ENCODE results near the gene SPINDOC.

The SPINDOC gene

DNA sequence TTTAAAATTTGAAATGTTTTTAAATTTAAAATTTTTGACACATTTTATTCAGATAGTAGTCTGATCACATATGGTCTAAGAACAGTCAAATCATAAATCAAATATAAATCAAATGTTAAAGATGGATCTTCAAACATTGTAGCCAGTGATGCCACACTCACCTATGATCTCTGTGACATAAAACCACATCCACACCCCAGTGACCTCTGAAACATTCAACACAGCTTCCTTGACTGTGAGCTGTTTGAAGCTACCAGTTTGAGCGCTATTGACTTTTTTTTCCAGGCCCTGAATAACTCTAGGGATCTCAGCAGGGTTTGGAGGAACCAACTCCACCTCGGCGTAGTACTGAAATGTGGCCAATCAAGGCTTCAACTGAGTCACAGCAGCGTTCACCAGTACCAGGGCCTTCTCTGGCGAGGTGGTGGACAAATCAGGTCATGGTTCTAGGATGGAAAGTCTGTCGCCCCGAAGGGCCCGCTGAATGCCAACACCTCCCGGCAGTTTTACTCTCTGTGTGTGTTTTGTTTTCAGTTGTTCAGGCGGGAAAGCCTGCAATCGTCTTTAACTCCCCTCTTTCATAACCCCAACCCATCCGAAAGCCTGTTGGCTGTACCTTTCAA, 21.4 kb downstream of the SPINDOC start:
- no peak overlapping the region for H3K27ac Mint-ChIP-seq
- no peak for ATAC-seq (ENCODE audit: low read depth)

DNA sequence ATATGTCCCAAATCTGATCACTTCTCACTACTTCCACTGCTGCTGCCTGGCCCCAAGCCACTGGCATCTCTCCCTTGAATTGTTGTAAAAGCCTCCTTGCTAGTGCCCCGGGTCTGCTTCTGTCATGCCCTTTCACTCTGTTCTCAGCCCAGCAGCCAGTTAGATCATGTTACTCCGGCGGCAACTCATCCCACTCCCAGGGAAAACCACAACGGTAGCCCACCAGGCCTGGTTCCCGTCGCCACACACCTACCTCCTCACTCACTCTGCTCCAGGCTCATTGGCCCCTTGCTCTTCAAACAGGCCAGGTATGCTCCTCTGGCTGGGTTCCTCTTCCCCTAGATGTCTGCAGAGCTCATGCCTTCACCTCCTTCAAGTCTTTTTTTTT, 21.9 kb downstream of the SPINDOC start:
- Mint-ChIP-seq H3K27me3 (no peaks in the 10 kb centered on the region), H3K9me3 (no peaks in the 10 kb centered on the region), H3K27ac (no peak overlapping the region), H3K4me3 (no peak overlapping the region), H3K4me1 (peaks cover 30% of the 10 kb centered on the region), H3K36me3 (peaks cover 6% of the 10 kb centered on the region)
- DNase-seq (ENCODE audit: low spot score in 2 of 2) = no peak
- no peak for ATAC-seq (ENCODE audit: low read depth)

More for the DNA sequence above, 21.4 kb downstream of the SPINDOC start:
- Mint-ChIP-seq H3K4me3 (no peak overlapping the region), H3K36me3 (peaks cover 2% of the 10 kb centered on the region), H3K27me3 (no peaks in the 10 kb centered on the region), H3K4me1 (peaks cover 25% of the 10 kb centered on the region), H3K9me3 (no peaks in the 10 kb centered on the region)
- no peak for DNase-seq (ENCODE audit: low spot score in 2 of 2)

DNA sequence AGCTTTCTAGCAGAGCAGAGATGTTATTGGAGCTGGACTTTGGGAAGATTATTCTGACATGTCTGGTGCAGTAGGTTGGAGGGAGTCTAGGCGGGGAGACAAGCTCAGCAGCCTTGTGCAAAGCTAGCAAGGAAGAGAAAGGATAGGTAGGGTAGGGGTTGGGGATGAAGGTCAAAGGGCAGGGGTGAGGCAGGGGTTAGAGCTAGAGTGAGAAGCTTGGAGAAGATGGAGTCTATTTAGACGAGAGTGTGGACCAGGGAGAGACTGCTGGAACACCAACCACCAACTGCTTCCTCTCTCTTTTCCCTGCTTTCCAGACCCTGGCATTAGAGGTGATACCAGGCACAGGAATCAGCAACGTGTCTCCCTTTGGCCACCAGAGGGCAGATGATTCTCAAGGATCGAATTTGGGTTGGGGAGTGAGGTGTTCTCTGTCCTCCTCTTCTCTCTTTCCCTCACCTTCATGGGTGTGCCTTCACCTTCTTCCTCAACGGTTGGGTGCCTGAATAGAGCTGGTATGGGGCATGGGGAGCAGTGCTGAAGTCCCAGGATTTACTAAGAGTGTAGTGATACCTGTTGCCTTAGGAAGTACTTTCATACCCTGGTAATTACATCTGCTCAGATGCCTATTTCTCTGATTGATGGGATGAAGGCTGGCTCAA, 23.9 kb downstream of the SPINDOC start:
- H3K27ac Mint-ChIP-seq = peak overlapping the region; percentile 94
- ATAC-seq (ENCODE audit: low read depth) = no peak
- no peaks in the 10 kb centered on the region for H3K9me3 Mint-ChIP-seq
- H3K4me3 Mint-ChIP-seq = peak overlapping the region; percentile 75
- H3K36me3 Mint-ChIP-seq = peaks cover 6% of the 10 kb centered on the region
- H3K4me1 Mint-ChIP-seq = peaks cover 47% of the 10 kb centered on the region
- peak; percentile 72 to 76 for DNase-seq (ENCODE audit: low spot score in 2 of 2)
- H3K27me3 Mint-ChIP-seq = no peaks in the 10 kb centered on the region

DNA sequence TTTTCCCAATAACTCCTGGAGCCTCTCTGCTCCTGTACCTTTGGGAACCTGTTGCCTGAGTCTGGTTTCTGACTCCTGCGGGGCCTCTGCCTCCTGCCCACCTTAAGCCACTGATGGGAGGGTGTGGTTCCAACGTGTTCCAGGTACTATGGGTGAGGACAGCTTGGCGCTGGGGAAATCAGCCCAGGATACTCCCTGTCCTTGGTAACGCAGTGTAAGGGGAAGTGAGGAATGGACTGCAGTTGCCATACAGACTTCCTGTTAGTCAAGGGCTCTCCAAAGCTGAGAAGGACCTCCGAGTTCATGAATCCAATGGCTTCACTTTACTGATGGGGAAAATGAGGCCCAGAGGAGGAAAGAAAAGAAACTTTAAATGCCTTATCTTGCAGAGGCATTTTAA, 24.5 kb downstream of the SPINDOC start:
- Mint-ChIP-seq H3K27ac (peak overlapping the region; percentile 94), H3K36me3 (peaks cover 6% of the 10 kb centered on the region), H3K4me3 (peak overlapping the region; percentile 91), H3K27me3 (no peaks in the 10 kb centered on the region), H3K9me3 (no peaks in the 10 kb centered on the region), H3K4me1 (peaks cover 43% of the 10 kb centered on the region)
- peak in 1 of 2 donors; percentile 37 for DNase-seq (ENCODE audit: low spot score in 2 of 2)
- ATAC-seq (ENCODE audit: low read depth) = no peak

DNA sequence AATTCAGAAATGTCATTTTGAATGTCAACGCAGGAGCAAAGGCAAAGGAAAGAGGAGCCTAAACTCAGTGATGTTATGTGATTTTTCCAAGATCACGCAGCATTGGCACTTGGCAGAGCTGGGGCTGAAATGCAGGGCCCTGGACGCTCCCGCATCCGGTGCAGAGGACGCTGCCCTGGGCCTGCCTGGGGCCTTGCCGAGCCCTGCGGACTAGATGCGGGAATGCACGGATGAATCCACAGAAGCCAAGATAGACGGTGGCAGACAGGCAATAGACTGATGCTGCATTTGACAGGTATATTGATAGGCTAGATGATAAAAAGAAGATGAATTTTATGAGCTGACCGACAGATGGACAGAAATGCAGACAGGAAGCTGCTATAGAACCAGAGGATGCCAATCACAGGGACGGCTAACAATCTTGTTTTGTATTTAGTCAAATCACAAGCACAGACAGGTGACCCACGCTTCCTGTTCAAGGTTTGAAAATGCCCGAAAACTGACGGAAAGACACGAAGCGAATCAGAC, 25.0 kb downstream of the SPINDOC start:
- Mint-ChIP-seq H3K27ac (peak overlapping the region; percentile 94), H3K4me1 (peaks cover 47% of the 10 kb centered on the region), H3K4me3 (peak overlapping the region; percentile 91), H3K36me3 (peaks cover 7% of the 10 kb centered on the region), H3K27me3 (no peaks in the 10 kb centered on the region), H3K9me3 (no peaks in the 10 kb centered on the region)
- DNase-seq (ENCODE audit: low spot score in 2 of 2) (peak in 1 of 2 donors; percentile 33), ATAC-seq (ENCODE audit: low read depth) (no peak)

DNA sequence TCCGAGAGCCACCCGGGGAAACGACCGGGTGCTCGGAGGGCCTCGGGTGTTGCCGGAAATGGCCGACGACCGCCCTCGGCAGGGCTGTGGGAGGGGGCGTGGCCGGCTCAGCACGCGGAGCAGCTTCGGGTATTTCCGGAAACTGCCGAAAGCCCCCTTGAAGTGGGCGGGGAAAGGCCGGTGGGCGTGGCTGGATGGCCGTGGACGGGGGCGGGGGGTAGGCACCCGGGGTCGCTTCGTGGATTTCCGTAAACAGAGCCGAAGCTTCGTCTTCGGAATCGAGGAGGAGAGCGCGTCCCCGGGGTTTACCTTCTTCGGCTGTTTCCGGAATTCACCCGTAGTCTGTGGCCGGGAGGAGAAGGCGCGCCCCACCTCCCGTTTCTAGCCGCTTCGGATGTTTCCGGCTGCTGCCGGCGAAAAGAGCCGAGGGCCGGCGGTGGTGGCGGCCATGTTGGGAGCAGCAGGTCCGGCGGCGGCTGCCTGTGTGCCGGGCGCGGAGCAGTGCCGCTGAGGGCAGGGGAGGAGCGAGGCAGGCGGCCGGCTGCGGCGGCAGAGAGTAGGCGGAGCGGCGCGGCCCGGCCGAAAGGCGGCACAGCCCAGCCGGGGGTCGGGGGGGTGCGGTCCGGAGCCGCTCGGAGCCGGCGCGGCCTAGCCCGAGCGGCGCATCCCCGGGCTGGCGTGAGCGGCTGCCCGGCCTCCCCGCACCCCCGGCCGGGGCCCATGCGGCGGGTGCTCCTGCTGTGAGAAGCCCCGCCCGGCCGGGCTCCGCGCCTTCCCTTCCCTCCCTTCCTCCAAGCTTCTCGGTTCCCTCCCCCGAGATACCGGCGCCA, 25.6 kb downstream of the SPINDOC start, which contains the start of gene MARK2:
MARK2 (plus strand) TSS at position 433 of the 830 bp plus-strand sequence; CDS start at position 830, 397 bp downstream.
- peaks cover 48% of the 10 kb centered on the region for H3K4me1 Mint-ChIP-seq
- H3K9me3 Mint-ChIP-seq = no peaks in the 10 kb centered on the region
- H3K27ac Mint-ChIP-seq = peak within 1 kb of the TSS; percentile 94
- peak; percentile 100 for DNase-seq (ENCODE audit: low spot score in 2 of 2)
- peak; percentile 79 for ATAC-seq (ENCODE audit: low read depth)
- H3K27me3 Mint-ChIP-seq = no peaks in the 10 kb centered on the region
- H3K36me3 Mint-ChIP-seq = peaks cover 11% of the 10 kb centered on the region
- H3K4me3 Mint-ChIP-seq = peak within 1 kb of the TSS; percentile 97

DNA sequence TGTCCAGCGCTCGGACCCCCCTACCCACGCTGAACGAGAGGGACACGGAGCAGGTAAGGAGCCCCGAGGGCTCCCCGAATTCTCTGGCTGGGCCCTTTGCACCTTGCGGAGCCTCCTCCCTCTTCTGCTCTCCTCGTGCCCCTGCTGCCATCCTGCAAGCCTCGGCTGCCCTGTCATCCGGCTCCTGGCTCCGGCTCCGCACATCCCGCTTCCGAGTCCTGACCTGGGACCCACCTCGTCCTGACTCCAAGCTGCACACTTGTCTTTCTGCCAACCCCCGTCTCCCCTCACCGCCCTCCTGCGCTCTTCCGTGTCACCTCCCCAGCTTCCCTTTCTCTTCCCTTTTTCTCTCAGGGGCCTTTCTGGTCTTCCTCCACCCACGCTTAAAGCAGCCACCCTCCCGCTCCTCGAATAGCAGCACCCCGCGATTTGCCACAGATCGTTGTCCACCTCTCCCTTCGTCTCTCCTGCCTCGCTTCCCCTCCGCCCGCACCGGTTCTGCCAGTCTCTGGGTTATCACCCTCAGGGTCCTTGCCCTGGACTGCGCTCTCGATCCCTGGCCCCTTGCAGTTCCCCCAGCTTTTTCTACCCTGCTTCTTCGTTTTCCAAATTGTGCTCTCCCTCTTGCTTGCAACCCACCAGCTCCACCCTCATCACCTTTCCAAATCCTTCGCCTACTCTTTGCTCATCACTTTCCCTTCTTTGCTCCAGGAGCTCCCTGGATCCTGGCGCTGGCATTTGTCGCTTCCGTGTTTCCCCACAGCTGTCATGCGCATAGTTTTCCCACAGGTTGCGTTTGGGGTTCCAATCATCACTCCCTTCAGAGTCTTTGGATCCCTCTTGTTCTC, 26.5 kb downstream of the SPINDOC start:
- ATAC-seq (ENCODE audit: low read depth) (no peak), DNase-seq (ENCODE audit: low spot score in 2 of 2) (peak; percentile 18 to 26)
- peak overlapping the region; percentile 97 for H3K4me3 Mint-ChIP-seq
- H3K27ac Mint-ChIP-seq = peak overlapping the region; percentile 94
- H3K36me3 Mint-ChIP-seq = peaks cover 13% of the 10 kb centered on the region
- H3K27me3 Mint-ChIP-seq = no peaks in the 10 kb centered on the region
- peaks cover 48% of the 10 kb centered on the region for H3K4me1 Mint-ChIP-seq
- no peaks in the 10 kb centered on the region for H3K9me3 Mint-ChIP-seq

DNA sequence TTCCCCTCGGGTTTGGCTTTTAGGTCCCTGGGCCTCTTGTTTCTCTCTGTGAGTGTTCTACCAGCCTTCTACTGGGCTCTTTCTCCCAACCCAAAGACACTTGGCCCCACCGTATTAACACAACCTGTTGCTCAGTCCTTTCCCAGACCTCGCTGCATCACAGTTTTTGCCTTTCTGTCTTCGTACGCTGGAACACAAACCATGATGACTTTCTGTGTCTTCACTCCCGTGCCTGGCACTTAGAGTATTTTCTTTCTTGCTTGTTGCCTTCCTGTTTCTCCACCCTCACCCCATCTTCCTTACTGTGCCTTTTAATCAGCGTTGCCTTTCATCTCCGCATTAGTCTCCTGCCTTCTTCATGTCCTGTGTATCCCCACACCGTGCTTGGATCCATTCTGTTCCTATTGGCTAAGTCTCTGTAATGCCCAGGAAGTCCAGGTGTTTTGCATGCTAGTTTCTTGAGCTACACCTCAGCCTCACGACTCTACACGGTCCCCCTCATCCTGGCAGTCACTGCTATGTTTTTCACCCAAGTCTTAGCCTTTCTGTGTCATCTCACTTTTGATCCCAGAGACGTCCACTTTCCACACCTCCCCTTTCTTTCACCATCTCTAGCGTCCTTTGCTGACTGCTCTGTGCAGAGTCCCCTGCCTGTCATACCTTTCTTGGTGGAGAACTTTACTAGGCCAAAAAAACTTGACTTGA, 27.3 kb downstream of the SPINDOC start:
- peaks cover 51% of the 10 kb centered on the region for H3K4me1 Mint-ChIP-seq
- H3K36me3 Mint-ChIP-seq = peaks cover 13% of the 10 kb centered on the region
- peak overlapping the region; percentile 97 for H3K4me3 Mint-ChIP-seq
- no peaks in the 10 kb centered on the region for H3K27me3 Mint-ChIP-seq
- no peaks in the 10 kb centered on the region for H3K9me3 Mint-ChIP-seq
- DNase-seq (ENCODE audit: low spot score in 2 of 2) = no peak
- peak overlapping the region; percentile 94 for H3K27ac Mint-ChIP-seq
- no peak for ATAC-seq (ENCODE audit: low read depth)

DNA sequence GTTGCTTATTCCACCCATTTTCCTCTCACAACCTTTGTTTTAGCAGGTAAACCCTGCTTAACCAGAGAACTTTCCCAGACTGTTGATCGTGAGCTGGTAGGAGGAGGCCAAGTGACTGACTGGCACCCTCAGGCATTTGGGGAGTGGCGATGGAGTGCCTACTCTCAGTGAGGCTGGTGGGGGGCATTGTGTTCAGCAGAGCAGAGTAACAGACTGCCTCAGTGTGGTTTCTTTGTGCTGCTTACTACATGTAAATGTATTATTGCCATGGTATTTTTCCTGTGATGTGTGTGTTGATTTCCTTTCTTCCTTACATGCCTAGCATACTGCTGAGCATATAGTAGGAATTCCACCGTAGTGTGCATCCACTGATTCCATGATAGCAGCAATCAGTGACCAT, 28.3 kb downstream of the SPINDOC start:
- peak overlapping the region; percentile 94 for H3K27ac Mint-ChIP-seq
- H3K4me1 Mint-ChIP-seq = peaks cover 50% of the 10 kb centered on the region
- DNase-seq (ENCODE audit: low spot score in 2 of 2) (no peak), ATAC-seq (ENCODE audit: low read depth) (no peak)
- no peaks in the 10 kb centered on the region for H3K27me3 Mint-ChIP-seq
- H3K9me3 Mint-ChIP-seq = no peaks in the 10 kb centered on the region
- peak overlapping the region; percentile 97 for H3K4me3 Mint-ChIP-seq
- H3K36me3 Mint-ChIP-seq = peaks cover 14% of the 10 kb centered on the region

DNA sequence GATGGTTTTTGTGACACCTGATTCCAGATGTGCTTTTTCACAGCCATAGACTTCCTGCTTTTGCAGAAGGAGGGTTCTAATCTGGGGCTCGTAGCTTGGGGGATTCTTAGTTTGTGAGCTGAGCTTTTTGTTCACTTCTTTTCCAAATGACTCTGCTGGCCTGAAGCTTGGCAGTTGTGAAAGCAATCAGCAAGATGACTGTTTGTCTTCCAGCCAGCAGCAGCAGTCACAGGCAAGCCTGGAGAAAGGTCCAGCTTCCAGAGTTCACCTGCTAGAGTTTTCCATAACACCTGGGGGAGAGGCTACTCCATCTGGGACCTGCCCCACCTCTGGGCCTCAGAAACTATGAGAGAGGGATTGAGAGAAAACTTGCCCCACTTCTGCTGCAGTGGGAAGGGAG, 29.8 kb downstream of the SPINDOC start:
- H3K27me3 Mint-ChIP-seq = no peaks in the 10 kb centered on the region
- H3K4me1 Mint-ChIP-seq = peaks cover 45% of the 10 kb centered on the region
- H3K27ac Mint-ChIP-seq = peak overlapping the region; percentile 65
- H3K4me3 Mint-ChIP-seq = no peak overlapping the region
- ATAC-seq (ENCODE audit: low read depth) (no peak), DNase-seq (ENCODE audit: low spot score in 2 of 2) (no peak)
- peaks cover 14% of the 10 kb centered on the region for H3K36me3 Mint-ChIP-seq
- H3K9me3 Mint-ChIP-seq = no peaks in the 10 kb centered on the region

DNA sequence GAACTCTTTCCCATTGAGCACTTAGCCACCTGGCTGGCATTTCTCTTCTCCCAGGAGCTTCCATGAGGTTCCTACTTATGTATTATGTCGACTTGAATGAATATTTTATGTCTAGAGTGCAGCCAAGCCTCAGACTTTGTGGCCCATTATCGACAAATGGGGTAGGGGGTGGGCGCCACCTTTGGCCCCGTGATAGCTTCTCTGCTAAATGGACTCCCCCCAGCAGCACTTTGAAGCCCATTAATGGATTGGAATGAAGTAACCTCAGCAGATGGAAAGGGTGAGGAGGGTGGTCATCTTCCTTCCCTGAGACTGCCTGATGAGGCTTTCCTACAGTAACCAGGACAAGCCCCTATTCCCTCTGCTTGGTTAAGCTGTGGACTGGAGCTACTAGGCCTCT, 31.6 kb downstream of the SPINDOC start:
- Mint-ChIP-seq H3K36me3 (peaks cover 12% of the 10 kb centered on the region), H3K4me1 (peaks cover 50% of the 10 kb centered on the region), H3K27me3 (no peaks in the 10 kb centered on the region), H3K4me3 (no peak overlapping the region), H3K27ac (no peak overlapping the region), H3K9me3 (no peaks in the 10 kb centered on the region)
- no peak for DNase-seq (ENCODE audit: low spot score in 2 of 2)
- no peak for ATAC-seq (ENCODE audit: low read depth)

DNA sequence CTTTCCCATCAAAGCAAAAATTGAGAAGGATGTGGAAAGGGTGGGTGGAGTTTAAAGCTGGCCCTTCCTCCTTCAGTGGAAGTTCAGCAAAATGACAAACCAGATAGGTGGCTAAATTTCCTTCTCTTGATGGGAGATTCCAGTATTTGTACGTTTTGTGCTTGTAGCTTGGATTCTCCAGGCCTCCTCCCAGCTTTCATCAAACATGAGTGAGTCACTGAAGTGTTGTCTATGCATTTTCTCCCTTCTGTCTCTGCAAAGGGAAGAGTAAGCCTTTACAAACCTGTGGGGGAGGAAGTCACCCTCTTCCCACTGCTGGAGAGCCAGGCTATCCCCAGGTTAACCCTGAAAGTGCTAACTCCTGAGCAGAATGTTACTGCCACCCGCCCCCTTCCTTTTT, 32.0 kb downstream of the SPINDOC start:
- peaks cover 47% of the 10 kb centered on the region for H3K4me1 Mint-ChIP-seq
- peaks cover 10% of the 10 kb centered on the region for H3K36me3 Mint-ChIP-seq
- H3K27me3 Mint-ChIP-seq = no peaks in the 10 kb centered on the region
- ATAC-seq (ENCODE audit: low read depth) = no peak
- H3K27ac Mint-ChIP-seq = no peak overlapping the region
- DNase-seq (ENCODE audit: low spot score in 2 of 2) = no peak
- no peak overlapping the region for H3K4me3 Mint-ChIP-seq
- H3K9me3 Mint-ChIP-seq = no peaks in the 10 kb centered on the region

DNA sequence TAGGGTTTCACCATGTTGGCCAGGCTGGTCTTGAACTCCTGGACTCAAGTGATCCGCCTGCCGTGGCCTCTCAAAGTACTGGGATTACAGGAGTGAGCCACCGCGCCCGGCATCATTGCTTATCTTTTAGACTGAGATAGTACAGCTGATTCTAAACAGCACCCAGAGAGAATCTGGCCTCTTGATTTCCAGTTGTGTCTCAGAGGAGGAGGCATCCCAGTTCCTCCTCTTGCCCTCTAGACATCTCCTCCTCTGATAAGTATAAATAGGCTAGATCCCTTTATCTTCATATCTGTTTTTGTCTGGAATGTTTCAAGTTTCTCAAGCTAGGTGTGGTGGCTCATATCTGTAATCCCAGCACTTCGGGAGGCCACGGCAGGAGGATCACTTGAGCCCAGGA, 32.7 kb downstream of the SPINDOC start:
- peaks cover 12% of the 10 kb centered on the region for H3K36me3 Mint-ChIP-seq
- DNase-seq (ENCODE audit: low spot score in 2 of 2) (no peak), ATAC-seq (ENCODE audit: low read depth) (no peak)
- H3K27ac Mint-ChIP-seq = no peak overlapping the region
- no peaks in the 10 kb centered on the region for H3K27me3 Mint-ChIP-seq
- peaks cover 43% of the 10 kb centered on the region for H3K4me1 Mint-ChIP-seq
- no peak overlapping the region for H3K4me3 Mint-ChIP-seq
- no peaks in the 10 kb centered on the region for H3K9me3 Mint-ChIP-seq

All from memory B cell (primary cell).